ENCODE data around the gene RHBDL1. TPM values are rescaled to one million over a fixed set of nuclear protein-coding genes. Genes with fewer than 3 reads are reported as not detected.

RHBDL1 gene
- total and polyA plus RNA-seq, 9 of the 15 experiments (the other 6 are each of a cell fraction or from before 2014, with no cell fraction given) = 0.03 to 5.6 (median 1.3) TPM; not detected in 1

DNA sequence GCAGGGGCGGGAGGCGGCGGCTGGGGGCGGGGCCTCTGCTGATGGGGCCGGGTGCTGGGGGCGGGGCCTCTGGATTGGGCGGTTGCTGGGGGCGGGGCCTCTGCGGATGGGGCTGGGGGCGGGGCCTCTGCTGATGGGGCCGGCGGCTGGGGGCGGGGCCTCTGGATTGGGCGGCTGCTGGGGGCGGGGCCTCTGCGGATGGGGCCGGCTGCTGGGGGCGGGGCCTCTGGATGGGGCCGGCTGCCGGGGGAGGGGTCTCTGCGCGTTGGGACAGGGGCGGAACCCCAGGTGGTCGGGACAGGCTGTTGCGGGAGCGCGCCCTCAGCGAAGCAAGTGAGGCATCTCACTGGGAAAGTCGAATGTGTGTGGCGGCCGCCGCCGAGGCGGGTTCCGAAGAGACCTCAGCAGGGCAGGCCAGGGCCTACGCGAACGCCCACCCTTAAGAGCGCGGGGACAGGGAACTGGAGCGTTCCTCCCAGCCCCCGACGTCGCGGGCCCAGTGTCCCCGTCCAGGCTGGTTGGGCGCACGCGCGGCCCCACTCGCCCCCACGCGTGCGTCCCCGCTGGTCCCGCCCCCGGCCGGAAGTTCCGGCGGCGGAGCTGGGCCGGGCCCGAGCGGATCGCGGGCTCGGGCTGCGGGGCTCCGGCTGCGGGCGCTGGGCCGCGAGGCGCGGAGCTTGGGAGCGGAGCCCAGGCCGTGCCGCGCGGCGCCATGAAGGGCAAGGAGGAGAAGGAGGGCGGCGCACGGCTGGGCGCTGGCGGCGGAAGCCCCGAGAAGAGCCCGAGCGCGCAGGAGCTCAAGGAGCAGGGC lies 4.5 kb downstream of the RHBDL1 start, which contains the start of gene STUB1 (continued):
- TF ChIP-seq, protein P1, sequence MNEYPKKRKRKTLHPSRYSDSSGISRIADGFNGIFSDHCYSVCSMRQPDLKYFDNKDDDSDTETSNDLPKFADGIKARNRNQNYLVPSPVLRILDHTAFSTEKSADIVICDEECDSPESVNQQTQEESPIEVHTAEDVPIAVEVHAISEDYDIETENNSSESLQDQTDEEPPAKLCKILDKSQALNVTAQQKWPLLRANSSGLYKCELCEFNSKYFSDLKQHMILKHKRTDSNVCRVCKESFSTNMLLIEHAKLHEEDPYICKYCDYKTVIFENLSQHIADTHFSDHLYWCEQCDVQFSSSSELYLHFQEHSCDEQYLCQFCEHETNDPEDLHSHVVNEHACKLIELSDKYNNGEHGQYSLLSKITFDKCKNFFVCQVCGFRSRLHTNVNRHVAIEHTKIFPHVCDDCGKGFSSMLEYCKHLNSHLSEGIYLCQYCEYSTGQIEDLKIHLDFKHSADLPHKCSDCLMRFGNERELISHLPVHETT (CRISPR knock-in tag; conservative IDR thresholded peaks at IDR 0.05 in 1 of 2, IDR thresholded peaks at IDR 0.05 in 1 of 2) = peak in 1 of 2 experiments; percentile 76; a peak in 2 of 4 replicates
- TF ChIP-seq CXXC5 (CRISPR knock-in tag; IDR thresholded peaks at IDR 0.05) = peak; percentile 96
- peak in 1 of 3 experiments; percentile 10 for TF ChIP-seq YY1 (IDR thresholded peaks at IDR 0.05; ENCODE audit: borderline replicate concordance in 1 of 3, control insufficient read depth in 1 of 3, extremely low read depth in 1 of 3, insufficient read depth in 3 of 3, insufficient read length in 1 of 3, insufficient replicate concordance in 2 of 3, low read depth in 1 of 3, low read length in 2 of 3)
- peak; percentile 65 for TF ChIP-seq MTA3 (IDR thresholded peaks at IDR 0.05; ENCODE audit: borderline replicate concordance)
- peak; percentile 20 to 58; a peak in 2 of 4 replicates for TF ChIP-seq SIN3A (IDR thresholded peaks at IDR 0.05; ENCODE audit: borderline replicate concordance in 2 of 2, control insufficient read depth in 1 of 2, low read depth in 2 of 2, low read length in 2 of 2)
- TF ChIP-seq MBD2 (IDR thresholded peaks at IDR 0.05; ENCODE audit: borderline replicate concordance, low read depth) = 0 out of 2 replicates have a peak, but pooled peaks have one; percentile 10
- TF ChIP-seq, protein P2, sequence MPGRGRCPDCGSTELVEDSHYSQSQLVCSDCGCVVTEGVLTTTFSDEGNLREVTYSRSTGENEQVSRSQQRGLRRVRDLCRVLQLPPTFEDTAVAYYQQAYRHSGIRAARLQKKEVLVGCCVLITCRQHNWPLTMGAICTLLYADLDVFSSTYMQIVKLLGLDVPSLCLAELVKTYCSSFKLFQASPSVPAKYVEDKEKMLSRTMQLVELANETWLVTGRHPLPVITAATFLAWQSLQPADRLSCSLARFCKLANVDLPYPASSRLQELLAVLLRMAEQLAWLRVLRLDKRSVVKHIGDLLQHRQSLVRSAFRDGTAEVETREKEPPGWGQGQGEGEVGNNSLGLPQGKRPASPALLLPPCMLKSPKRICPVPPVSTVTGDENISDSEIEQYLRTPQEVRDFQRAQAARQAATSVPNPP (IDR thresholded peaks at IDR 0.05; ENCODE audit: borderline replicate concordance, insufficient read depth, insufficient read length) = no peak
- 0 out of 2 replicates have a peak, but pooled peaks have one; percentile 3 for TF ChIP-seq JUND (IDR thresholded peaks at IDR 0.05; ENCODE audit: borderline replicate concordance, low read depth, low read length)
- TF ChIP-seq JUND (tag; IDR thresholded peaks at IDR 0.05; ENCODE audit: borderline replicate concordance, low read depth, low read length) = no peak
- TF ChIP-seq, protein P3, sequence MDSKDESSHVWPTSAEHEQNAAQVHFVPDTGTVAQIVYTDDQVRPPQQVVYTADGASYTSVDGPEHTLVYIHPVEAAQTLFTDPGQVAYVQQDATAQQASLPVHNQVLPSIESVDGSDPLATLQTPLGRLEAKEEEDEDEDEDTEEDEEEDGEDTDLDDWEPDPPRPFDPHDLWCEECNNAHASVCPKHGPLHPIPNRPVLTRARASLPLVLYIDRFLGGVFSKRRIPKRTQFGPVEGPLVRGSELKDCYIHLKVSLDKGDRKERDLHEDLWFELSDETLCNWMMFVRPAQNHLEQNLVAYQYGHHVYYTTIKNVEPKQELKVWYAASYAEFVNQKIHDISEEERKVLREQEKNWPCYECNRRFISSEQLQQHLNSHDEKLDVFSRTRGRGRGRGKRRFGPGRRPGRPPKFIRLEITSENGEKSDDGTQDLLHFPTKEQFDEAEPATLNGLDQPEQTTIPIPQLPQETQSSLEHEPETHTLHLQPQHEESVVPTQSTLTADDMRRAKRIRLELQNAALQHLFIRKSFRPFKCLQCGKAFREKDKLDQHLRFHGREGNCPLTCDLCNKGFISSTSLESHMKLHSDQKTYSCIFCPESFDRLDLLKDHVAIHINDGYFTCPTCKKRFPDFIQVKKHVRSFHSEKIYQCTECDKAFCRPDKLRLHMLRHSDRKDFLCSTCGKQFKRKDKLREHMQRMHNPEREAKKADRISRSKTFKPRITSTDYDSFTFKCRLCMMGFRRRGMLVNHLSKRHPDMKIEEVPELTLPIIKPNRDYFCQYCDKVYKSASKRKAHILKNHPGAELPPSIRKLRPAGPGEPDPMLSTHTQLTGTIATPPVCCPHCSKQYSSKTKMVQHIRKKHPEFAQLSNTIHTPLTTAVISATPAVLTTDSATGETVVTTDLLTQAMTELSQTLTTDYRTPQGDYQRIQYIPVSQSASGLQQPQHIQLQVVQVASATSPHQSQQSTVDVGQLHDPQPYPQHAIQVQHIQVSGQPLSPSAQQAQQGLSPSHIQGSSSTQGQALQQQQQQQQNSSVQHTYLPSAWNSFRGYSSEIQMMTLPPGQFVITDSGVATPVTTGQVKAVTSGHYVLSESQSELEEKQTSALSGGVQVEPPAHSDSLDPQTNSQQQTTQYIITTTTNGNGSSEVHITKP (IDR thresholded peaks at IDR 0.05; ENCODE audit: partially characterized antibody) = peak; percentile 88
- TF ChIP-seq SMAD4 (CRISPR knock-in tag; conservative IDR thresholded peaks at IDR 0.05) = peak; percentile 40; the same call in 1 of the 2 replicates
- TF ChIP-seq NFIC (IDR thresholded peaks at IDR 0.05) = peak; percentile 87
- no peak for TF ChIP-seq HNRNPLL (IDR thresholded peaks at IDR 0.05; ENCODE audit: low read depth, low read length, poor library complexity, severe bottlenecking)
- TF ChIP-seq MCM3 (IDR thresholded peaks at IDR 0.05) = no peak
- TF ChIP-seq KDM5B (IDR thresholded peaks at IDR 0.05; ENCODE audit: insufficient replicate concordance, low read depth, low read length) = peak; percentile 53
- TF ChIP-seq CTBP1 (IDR thresholded peaks at IDR 0.05; ENCODE audit: borderline replicate concordance) = peak; percentile 73
- peak; percentile 73 for TF ChIP-seq BHLHE40 (IDR thresholded peaks at IDR 0.05; ENCODE audit: low read length)
- TF ChIP-seq ELF1 (tag; IDR thresholded peaks at IDR 0.05) = peak; percentile 47; the same call in 1 of the 2 replicates
- TF ChIP-seq TARDBP (IDR thresholded peaks at IDR 0.05) = peak; percentile 85

Data from K562 (cell line).